Measurements from ENCODE around the gene TMEM11. TPM values are rescaled to one million over a fixed set of nuclear protein-coding genes. Genes with fewer than 3 reads are reported as not detected.

The TMEM11 gene
- total and polyA plus RNA-seq, 2 of the 8 experiments (the other 6 are each of a cell fraction or from before 2014, with no cell fraction given) = 33.3 to 90.4 TPM

GRCh38 chr17:21173543-21173942 is 40.4 kb downstream of the TMEM11 start (continued):
- TF ChIP-seq CHD7 (IDR thresholded peaks at IDR 0.05; ENCODE audit: insufficient replicate concordance, low read length) (no peak), CHD1 (IDR thresholded peaks at IDR 0.05; ENCODE audit: low read depth, low read length) (no peak), TBP (IDR thresholded peaks at IDR 0.05; ENCODE audit: low read depth, low read length) (no peak), E2F6 (IDR thresholded peaks at IDR 0.05) (no peak), TAF1 (IDR thresholded peaks at IDR 0.05; ENCODE audit: low read depth, low read length) (no peak)

All from H1 (cell line).